GM13977 (cell line): ENCODE data around the gene LATS1.
"Not testable (repeated sequence)": the region's sequence is repeated elsewhere in the genome, so short reads cannot be mapped to it uniquely, and the experiment has no call there.

Experiments
- DNase-seq: peaks from one replicate; pipeline ENCODE4 v3.0.0; 2012; ENCODE audit warnings: low spot score
- in situ Hi-C: fragments of 300-500 bp; cut with MboI; formaldehyde crosslinking; loops from one replicate; pipeline ENCODE4 v1.12.0; 2022; ENCODE audit warnings: low sequenced_read_pairs, low pct_unique_long_range_greater_than_20kb, mixed read lengths, inconsistent platforms; ENCODE audit not compliant: unreplicated experiment
- TF ChIP-seq, protein P1 (sequence below): IDR thresholded peaks from 2 replicates; pipeline ENCODE4 v1.5.1; 2012; ENCODE audit warnings: mild to moderate bottlenecking, control low read depth; ENCODE audit not compliant: insufficient read depth; ENCODE audit errors: extremely low read depth, missing control alignments

Gene LATS1

DNA sequence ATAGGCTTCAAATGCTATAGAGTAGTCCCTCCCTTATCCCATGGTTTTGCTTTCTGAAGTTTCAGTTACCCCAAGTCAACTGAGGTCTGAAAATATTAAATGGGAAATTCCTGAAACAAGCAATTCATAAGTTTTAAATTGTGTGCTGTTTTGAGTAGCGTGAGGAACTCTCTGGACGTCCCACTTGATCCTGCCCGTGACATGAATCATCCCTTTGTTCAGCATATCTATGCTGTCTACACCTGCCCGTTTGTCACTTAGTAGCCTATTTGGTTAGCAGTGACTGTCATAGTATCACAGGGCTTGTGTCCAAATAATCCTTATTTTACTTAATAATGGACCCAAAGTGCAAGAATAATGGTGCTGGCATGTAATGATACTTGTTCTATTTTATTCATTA is 36.6 kb upstream of the LATS1 start:
- no peak for DNase-seq
- in situ Hi-C loops = no loop called here
- TF ChIP-seq, protein P1, sequence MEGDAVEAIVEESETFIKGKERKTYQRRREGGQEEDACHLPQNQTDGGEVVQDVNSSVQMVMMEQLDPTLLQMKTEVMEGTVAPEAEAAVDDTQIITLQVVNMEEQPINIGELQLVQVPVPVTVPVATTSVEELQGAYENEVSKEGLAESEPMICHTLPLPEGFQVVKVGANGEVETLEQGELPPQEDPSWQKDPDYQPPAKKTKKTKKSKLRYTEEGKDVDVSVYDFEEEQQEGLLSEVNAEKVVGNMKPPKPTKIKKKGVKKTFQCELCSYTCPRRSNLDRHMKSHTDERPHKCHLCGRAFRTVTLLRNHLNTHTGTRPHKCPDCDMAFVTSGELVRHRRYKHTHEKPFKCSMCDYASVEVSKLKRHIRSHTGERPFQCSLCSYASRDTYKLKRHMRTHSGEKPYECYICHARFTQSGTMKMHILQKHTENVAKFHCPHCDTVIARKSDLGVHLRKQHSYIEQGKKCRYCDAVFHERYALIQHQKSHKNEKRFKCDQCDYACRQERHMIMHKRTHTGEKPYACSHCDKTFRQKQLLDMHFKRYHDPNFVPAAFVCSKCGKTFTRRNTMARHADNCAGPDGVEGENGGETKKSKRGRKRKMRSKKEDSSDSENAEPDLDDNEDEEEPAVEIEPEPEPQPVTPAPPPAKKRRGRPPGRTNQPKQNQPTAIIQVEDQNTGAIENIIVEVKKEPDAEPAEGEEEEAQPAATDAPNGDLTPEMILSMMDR = no peak

DNA sequence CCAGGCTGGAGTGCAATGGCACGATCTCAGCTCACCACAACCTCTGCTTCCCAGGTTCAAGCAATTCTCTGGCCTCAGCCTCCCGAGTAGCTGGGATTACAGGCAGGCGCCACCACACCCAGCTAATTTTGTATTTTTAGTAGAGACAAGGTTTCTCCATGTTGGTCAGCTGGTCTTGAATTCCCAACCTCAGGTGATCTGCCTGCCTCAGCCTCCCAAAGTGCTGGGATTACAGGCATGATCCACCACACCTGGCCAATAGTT is 35.4 kb upstream of the LATS1 start:
- DNase-seq, in situ Hi-C loops: not testable (repeated sequence)

GRCh38 chr6:149752600-149753373 is 34.9 kb upstream of the LATS1 start:
- no peak for DNase-seq
- TF ChIP-seq, protein P1 = no peak
- in situ Hi-C loops = no loop called here

DNA sequence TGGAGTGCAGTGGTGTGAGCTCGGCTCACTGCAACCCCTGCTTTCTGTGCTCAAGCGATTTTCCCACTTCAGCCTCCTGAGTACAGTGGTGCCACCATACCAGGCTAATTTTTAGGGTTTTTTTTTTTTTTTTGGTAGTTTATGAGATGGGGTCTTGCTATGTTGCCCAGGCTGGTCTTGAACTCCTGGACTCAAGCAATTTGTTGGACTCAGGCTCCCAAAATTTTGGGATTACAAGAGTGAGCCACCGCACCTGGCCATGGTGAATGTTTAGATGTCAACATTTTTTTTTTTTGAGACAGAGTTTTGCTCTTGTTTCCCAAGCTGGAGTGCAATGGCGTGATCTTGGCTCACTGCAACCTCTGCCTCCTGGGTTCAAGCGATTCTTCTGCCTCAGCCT is 34.0 kb upstream of the LATS1 start:
- in situ Hi-C loops = not testable (repeated sequence)

DNA sequence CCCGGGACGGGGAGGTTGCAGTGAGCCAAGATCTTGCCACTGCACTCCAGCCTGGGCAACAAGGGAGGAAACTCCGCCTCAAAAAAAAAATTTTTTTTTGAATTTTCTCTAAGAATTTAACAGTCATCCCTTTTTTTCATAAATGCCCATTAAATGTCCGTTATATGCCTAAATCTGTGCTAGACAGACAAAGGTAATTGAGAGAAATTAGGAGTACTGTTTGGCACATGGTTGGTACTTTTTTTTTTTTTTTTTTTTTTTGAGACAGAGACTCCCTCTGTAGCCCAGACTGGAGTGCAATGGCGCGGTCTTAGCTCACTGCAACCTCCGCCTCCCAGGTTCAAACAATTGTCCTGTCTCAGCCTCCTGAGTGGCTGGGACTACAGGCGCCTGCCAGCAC is 33.3 kb upstream of the LATS1 start:
- TF ChIP-seq, protein P1 = no peak
- in situ Hi-C loops = no loop called here

More for the DNA sequence above, 34.0 kb upstream of the LATS1 start:
- DNase-seq = not testable (repeated sequence)

DNA sequence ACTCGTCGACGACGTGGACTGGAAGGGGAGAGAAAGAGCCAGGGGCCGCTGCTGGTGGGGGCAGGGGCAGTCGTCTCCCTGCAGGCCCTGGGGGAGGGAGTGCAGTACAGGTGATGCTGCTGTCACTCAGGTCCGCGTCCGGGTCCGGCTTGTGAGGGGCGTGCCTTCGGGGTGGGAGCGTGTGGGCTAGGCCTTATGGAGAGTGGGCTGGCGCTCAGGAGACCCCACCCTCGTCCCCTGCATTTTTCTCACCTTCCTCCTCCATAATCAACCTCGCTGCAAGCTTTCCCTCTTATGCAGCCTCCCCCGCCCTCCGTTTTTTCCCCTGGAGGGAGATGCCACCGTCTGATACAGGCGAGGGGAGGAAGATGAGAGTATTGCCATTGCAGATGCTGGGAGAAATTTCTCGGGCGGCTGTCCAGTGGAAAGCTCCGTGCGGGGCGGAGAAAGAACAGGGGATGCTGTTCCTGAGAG is 32.3 kb upstream of the LATS1 start:
- in situ Hi-C loops = no loop called here
- peak; percentile 69 for DNase-seq
- TF ChIP-seq, protein P1 = no peak

More for the DNA sequence above, 33.3 kb upstream of the LATS1 start:
- DNase-seq = no peak

DNA sequence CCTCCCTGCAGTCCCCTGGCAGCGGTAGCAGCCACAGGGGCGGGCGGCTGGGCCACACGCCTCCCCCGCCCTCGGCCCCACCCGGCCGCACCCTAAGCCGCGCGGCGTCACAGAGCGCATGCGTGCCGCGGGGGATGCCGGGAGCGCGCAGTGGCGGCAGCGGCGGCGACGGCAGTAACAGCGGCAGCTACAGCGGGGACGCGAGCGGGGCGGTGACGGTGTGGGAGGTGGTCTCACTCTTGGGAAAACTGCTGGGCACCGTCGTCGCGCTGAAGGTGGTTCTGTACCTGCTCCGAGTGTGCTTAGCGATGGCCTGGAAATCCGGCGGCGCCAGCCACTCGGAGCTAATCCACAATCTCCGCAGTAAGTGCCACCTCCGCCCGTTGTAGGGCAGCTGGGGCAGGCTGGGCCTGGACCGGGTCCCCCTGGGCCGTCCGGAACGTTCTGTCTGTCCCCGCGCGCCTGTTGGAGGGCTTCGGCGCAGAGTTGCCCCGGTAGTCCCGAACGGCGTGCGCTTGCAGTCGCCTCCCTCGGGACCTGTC is 31.8 kb upstream of the LATS1 start, which contains the start of gene PCMT1:
Gene PCMT1 (plus strand): TSS at position 148 of the 542 bp plus-strand sequence. CDS start 161 bp downstream, at position 309.
- DNase-seq = peak; percentile 95
- TF ChIP-seq, protein P1 = no peak
- in situ Hi-C loops = no loop called here

- in situ Hi-C loops, DNase-seq: not testable (repeated sequence)
Observed at GRCh38 chr6:149749082-149749593, 31.2 kb upstream of the LATS1 start.
